ENCODE measurements around the gene EXOC3.
"Not testable (repeated sequence)": the region's sequence is repeated elsewhere in the genome, so short reads cannot be mapped to it uniquely, and the experiment has no call there.

EXOC3 gene

DNA sequence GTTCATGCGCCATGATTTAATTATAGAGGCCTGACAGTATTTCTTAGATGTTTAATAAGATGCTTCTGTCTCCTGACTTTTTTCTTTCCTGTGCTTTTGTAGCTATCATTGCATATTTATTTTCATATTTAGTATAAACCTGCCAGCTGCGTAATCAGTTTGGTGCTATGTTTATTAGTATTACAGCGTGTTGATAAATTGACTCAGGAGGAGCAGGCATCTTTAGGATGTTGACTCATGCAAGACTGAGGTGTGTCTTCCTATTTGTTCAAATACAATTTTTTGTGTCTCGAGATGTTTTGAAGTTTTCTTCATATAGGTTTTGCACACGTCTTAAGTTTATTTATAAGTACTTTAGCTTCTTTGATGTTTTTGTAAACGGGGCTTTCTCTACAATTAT lies 35.9 kb upstream of the EXOC3 start:
- DNase-seq (ENCODE audit: low spot score), result peak; percentile 73

DNA sequence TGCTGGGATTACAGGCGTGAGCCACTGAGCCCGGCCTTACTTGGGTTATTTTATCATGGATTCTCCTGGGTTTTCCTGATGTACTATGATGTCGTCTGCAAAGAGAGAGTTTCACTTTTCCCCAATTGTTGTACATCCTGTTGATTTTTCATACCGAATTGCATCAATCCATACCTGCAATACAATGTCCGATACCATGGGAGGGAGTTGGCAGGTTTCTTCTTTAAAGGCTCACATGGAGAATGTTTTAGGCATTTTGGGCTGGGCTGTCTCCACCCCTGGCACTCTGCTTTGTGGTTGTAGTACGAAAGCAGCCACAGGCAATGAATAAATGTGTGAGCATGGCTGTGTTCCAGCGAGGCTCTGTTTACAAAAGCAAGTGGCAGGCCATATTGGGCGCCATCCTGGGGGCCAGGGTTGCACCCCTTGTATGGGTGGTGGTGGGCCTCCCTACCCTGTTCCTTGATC lies 35.1 kb upstream of the EXOC3 start:
- no peak for DNase-seq (ENCODE audit: low spot score)

GRCh38 chr5:410911-411517 lies 32.0 kb upstream of the EXOC3 start:
- no peak for DNase-seq (ENCODE audit: low spot score)

DNA sequence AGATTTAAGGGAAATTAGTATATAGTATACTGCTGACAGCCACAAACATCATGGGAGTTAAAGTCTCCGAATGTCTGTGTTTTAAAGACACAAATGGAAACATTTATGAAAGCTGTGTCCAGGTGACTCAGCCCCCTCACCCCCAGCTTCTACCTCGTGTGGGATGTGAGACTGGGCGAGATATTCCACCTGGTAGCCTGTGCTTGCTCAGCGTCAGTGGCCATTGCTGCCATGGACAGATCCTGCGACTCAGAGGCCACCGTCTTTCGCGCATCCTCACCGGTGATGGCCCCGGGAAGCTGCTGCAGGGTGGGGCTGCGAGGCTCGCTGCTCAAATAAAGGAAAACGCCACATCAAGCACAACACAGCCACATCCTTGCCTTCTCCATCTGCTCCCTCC lies 31.2 kb upstream of the EXOC3 start:
- no peak for DNase-seq (ENCODE audit: low spot score)

GRCh38 chr5:414991-415927 lies 27.7 kb upstream of the EXOC3 start:
- not testable (repeated sequence) for DNase-seq (ENCODE audit: low spot score)

DNA sequence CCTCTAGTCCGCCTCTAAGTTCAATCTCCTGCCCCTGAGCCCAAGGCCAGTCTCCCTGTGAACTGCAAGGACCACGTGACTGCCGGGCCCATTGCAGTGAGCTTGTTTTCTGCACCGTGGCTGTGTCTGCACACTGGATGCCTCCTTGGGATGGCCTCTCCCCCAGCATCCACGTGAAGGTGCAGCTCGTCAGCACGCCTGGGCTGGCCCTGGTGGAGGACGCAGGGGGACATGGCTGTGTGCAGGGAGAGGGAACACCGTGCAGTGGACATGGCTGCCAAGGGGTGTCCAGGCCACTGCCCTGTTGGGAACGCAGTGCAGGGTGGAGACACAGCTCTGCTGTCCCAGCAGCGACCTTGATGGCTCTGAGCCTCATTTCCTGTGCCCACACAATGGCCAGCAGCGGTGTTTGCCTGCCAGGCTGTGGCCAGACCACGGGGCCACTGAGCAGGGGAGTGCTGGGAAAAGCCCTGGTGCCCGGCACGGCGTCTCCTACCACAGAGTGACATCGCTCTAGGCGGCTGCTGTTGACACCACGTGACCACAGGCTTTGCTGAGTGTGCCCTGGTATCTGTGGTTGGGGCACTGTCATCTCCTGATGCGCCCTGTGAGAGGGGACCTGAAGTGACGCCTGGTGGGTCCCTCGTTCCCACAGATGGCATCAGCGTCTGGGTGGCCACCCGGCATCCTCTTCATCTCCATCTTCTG lies 26.9 kb upstream of the EXOC3 start:
- DNase-seq (ENCODE audit: low spot score), result no peak

- no peak for DNase-seq (ENCODE audit: low spot score)
Observed at GRCh38 chr5:416636-416960, 26.4 kb upstream of the EXOC3 start.

GRCh38 chr5:417301-418161 lies 25.4 kb upstream of the EXOC3 start:
- DNase-seq (ENCODE audit: low spot score), result no peak

DNA sequence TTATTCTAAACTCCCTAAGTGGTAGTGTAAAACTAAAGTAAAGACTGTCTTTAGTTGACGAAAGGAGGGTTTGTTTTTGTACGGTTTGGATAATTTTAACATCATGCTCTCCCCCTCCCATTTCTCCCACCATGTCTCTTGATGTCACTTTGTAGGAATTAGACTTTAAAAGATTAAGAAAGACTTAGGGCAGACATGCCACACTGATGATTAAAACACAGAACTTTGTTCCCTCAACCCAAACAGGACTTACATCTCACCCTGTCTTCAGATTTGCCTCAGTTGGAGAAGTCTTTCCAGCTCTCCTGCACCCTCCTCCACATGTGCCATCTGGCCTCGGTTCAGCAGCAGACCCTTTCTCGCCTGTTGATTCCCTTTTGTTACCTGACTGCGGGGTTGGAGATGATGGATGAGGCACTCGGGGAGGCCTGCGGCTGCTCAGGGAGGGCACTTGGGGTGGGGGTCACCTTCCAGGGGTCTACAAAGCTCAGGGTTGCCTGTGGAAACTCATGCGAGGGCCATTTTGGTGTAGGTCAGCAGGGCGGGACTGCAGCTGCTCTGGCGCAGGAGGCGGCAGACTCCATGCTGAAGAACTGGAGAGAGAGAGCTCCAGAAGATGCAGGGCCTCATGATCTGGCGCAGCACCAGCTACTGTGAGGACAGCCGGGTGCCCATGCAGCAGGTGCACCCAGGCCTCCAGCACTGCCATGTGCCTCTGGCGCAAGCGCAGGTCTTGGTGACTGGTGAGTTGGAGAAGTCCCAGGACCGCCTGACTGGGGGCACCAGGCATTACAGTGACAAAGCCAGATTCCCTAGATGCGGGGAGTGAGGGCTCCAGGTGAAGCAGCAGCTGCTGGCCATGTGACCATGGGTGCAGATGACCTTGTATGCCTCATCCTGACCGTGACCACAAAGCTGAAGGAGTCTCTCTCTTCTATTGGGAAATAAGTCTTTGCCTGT lies 24.5 kb upstream of the EXOC3 start:
- no peak for DNase-seq (ENCODE audit: low spot score)

DNA sequence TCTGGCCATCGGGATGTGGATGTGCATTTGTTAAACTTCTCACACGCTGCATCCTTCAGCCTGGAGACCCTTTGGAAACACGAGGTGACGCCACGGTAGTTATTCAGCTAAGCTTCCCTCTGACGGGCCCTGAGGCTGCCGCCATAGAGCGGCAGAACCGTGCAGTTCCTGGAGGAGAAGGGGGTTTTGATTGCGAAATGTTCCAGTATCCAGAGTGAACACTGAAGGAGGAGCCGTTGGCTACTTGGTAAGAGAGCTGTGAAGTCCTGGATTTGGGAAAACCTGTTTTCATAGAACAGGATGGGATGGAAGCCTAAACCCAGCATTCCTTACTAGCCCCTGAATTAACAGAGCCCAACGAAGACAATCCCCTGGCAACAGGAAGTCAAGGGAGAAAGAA lies 23.0 kb upstream of the EXOC3 start:
- no peak for DNase-seq (ENCODE audit: low spot score)

DNA sequence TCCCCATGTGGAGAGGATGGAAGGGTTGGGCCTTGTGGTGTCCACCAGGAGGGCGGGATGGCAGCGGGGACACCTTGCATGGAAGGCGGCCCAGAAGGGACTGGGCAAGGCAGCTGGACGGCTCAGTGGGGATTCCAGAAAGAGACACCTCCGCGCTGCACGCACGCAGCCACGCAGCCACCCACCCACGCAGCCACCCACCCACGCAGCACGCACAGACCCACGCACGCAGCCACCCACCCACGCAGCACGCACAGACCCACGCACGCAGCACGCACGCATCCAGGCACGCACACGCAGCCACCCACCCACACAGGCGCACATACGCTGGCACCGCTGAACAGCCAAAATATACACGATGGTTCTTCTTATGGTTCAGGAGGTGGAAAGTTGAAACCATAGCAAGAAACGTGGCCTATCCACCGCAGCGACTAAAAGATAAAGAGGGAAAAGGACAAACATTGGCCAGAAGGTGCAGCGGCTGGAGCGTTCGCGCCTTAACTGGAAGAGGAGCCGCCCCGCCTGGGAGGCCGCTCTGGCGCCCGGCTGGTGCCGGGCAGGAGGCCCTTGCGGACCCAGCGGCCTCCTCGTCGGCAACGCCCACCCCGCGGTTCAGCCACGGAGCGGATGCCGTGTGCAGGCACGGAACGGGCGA lies 22.2 kb upstream of the EXOC3 start:
- DNase-seq (ENCODE audit: low spot score), result no peak

DNA sequence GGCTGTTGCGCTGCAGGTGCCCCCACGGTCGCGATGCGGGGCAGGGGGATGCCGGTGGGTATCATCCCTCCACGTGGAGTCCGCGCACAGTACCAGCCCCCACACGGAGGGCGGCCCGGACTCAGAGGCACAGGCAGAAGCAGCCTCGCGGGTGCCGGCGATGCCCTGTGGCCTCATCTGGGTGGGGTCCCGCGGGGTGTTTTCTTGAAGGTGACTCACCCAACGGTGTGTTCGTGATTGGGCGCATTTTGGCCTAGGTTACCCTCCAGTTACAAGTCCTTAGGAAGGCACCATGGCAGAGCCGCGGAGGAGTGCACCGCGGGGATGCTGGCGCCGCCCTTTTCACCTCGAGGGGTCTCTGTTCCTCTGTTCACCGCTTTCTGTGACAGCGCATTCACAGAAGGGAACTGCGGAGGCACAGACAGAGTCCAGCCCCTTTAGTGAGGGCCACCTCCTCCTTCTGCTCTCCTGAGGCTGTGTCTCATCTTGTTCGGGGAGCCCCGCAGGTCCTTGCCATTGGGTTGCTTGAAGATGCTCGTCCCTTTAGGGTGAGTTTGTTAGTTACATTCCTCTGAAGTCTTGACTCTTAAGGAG lies 21.6 kb upstream of the EXOC3 start:
- no peak for DNase-seq (ENCODE audit: low spot score)

GRCh38 chr5:421901-422300 lies 21.1 kb upstream of the EXOC3 start:
- DNase-seq (ENCODE audit: low spot score), result no peak

- no peak for DNase-seq (ENCODE audit: low spot score)
Observed at GRCh38 chr5:422323-423232, 20.4 kb upstream of the EXOC3 start.

DNA sequence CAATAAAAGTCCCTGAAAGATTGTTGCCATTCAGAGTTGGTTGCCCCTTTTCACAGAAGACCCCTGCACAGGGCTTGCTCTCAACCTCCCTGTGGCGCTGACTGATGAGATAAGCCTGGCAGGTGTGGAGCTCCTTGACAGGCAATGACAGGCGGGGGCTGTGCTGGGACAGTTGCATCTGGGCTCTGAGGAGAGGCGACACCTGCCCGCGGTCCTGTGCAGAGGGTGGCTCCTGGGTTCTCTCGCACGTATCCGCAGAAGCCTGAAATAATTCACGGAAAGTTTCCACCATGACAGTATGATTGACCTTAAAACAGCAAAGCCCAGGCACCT lies 19.8 kb upstream of the EXOC3 start:
- DNase-seq (ENCODE audit: low spot score), result no peak

GRCh38 chr5:423626-424261 lies 19.2 kb upstream of the EXOC3 start:
- DNase-seq (ENCODE audit: low spot score), result no peak

DNA sequence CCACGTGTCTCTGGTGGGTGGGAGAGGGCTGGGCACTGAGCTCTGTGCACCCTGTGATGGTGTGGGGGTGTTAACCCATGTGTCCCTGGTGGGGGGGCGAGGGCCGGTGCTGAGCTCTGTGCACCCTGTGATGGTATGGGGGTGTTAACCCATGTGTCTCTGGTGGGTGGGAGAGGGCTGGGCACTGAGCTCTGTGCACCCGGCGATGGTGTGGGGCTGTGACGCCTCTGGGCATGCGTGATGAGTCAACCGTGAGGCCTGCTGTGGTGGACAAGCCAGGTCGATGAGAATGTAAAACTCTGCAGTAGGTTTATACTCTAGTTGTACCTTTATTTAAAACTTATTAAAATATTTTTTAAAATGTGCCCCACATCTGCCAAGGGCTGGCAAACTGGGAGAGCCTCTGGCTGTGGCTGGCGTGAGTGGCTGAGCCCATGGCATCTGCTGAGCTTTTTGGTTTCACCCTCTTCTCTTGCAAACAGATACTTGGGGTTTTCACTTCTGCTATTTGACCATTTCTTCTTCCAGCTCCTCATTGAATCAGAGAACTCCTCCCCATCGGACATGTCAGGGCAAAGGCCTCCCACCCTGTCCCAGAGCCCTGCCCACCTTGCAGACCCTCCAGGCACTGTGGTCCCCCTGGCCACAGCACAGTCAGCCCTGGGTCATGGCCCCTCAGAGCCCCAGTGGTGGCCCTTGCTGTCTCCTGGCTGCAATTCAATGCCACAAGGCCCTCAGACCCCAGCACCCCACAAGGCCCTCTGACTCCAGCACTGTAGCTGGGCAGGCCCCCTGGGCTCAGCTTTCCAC lies 18.5 kb upstream of the EXOC3 start:
- DNase-seq (ENCODE audit: low spot score), result no peak

DNA sequence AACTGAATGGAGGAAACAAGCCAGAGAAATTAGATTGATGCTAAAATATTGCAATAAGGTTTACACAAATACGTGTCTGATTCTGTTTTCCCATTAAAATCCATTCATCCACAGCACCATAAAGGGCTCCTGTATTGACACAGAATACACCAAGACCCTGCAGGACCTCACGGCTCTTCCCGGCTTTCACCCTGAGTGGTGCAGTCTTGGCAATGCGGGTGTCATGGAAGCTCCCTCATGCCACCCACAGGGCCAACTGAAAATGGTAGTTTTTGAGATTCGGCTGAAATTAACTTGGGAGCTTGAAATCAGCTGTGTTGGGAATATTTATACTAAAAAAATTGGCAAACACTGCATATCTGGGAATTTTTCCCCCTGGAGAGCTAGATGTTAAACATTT lies 17.3 kb upstream of the EXOC3 start:
- DNase-seq (ENCODE audit: low spot score), result no peak
